Panc1 (cell line): ENCODE results near the gene TMEM38A. TPM values are rescaled to one million over a fixed set of nuclear protein-coding genes. Genes with fewer than 3 reads are reported as not detected.

Experiments used
- ATAC-seq: fragments of 200-7000 bp; cut with Tn5 transposase; 2 replicates; pipeline ENCODE4 v1.9.1; 2020; ENCODE audit warnings: mild to moderate bottlenecking, moderate library complexity
- BruUV-seq: library from RNA; stranded (reverse); fragments of 400-500 nt; replicated peaks from 2 replicates; lab custom pipeline; 2021; lab: Mats Ljungman, UMichigan
- CTCF ChIA-PET: fragments of 300-600 bp; sonication (Branson Sonifier 250); formaldehyde crosslinking; loops from one replicate; lab custom pipeline; 2022; ENCODE audit warnings: antibody characterized with exemption; lab: Charles Lee
- POLR2A ChIA-PET: fragments of 300-600 bp; sonication (Branson Sonifier 250); formaldehyde crosslinking; loops from one replicate; lab custom pipeline; 2022; ENCODE audit warnings: antibody characterized with exemption; lab: Charles Lee
- DNase-seq: peaks from one replicate; pipeline ENCODE4 v3.0.0-alpha.2; 2010; ENCODE audit warnings: low read depth, low spot score
- H3K27ac ChIP-seq: 2 replicates; pipeline ENCODE4 v1.5.1; 2011; ENCODE audit warnings: mild to moderate bottlenecking, low read length, inconsistent platforms
- H3K27me3 ChIP-seq: fragments of 200-500 bp; sonication (Bioruptor generic); 2 replicates; pipeline ENCODE4 v1.6.0; 2014; ENCODE audit warnings: low read length, inconsistent platforms; ENCODE audit not compliant: control insufficient read depth, insufficient read depth
- H3K36me3 ChIP-seq: fragments of 200-500 bp; sonication (Bioruptor generic); 2 replicates; pipeline ENCODE4 v1.5.1; 2014; ENCODE audit warnings: inconsistent platforms, mild to moderate bottlenecking, low read length, moderate library complexity; ENCODE audit not compliant: control insufficient read depth, insufficient read depth
- H3K4me1 ChIP-seq: 2 replicates; pipeline ENCODE4 v1.5.1; 2011; ENCODE audit warnings: inconsistent platforms, mild to moderate bottlenecking, low read length, moderate library complexity; ENCODE audit not compliant: control insufficient read depth, insufficient read depth
- H3K4me3 ChIP-seq, 2 experiments: 2 replicates each; pipeline ENCODE4 v1.5.1; 2011 to 2012; ENCODE audit warnings: low read depth in 2 of 2, low read length in 2 of 2, mild to moderate bottlenecking in 2 of 2, inconsistent platforms in 1 of 2, moderate library complexity in 1 of 2
- H3K9me3 ChIP-seq: fragments of 200-500 bp; sonication (Bioruptor generic); 2 replicates; pipeline ENCODE4 v1.5.1; 2014; ENCODE audit warnings: low read depth, mild to moderate bottlenecking, inconsistent platforms, low read length, moderate library complexity; ENCODE audit not compliant: control insufficient read depth, insufficient read depth
- POLR2AphosphoS5 ChIP-seq: IDR thresholded peaks from 2 replicates; pipeline ENCODE4 v1.6.1; 2012; ENCODE audit warnings: mild to moderate bottlenecking, low read depth, low read length, moderate library complexity
- SIN3A ChIP-seq: IDR thresholded peaks from 2 replicates; pipeline ENCODE4 v1.6.1; 2012; ENCODE audit warnings: low read depth, mild to moderate bottlenecking, low read length, moderate library complexity, borderline replicate concordance; ENCODE audit not compliant: insufficient read depth
- TCF7L2 ChIP-seq: IDR thresholded peaks from 2 replicates; pipeline ENCODE4 v1.6.1; 2011; ENCODE audit warnings: mild to moderate bottlenecking, low read depth, low read length, inconsistent platforms
- in situ Hi-C: cut with HindIII; loops from 2 replicates; pipeline ENCODE4 v1.10.0; 2016; ENCODE audit warnings: low sequenced_read_pairs, low pct_unique_long_range_greater_than_20kb
- intact Hi-C: fragments of 100-400 bp; cut with micrococcal nuclease; formaldehyde crosslinking; loops from one replicate; pipeline ENCODE4 v1.10.0; 2022; ENCODE audit not compliant: unreplicated experiment
- total RNA-seq: library from RNA; stranded (reverse); gene quantifications from one replicate; pipeline ENCODE4 v1.2.1, GENCODE V29; 2021; ENCODE audit not compliant: unreplicated experiment
- TF ChIP-seq, protein P1 (sequence below): fragments of 450-650 bp; IDR thresholded peaks from 2 replicates; pipeline ENCODE4 v1.5.1; 2017; ENCODE audit warnings: mild to moderate bottlenecking
- TF ChIP-seq, protein P2 (sequence below), 2 experiments: IDR thresholded peaks; 2 replicates each; pipeline ENCODE4 v1.6.1; 2011 to 2012; ENCODE audit warnings: low read depth in 2 of 2, control low read depth in 1 of 2, low read length in 1 of 2, mild to moderate bottlenecking in 1 of 2, moderate library complexity in 1 of 2; ENCODE audit not compliant: insufficient read depth in 1 of 2

The TMEM38A gene
- total RNA-seq, 1 experiment from 2014 or later, result 8.4 TPM

GRCh38 chr19:16661480-16662034 lies 618 bp downstream of the TMEM38A start:
- CTCF ChIA-PET, result interaction anchor here (0.6 kb wide), 1 partner anchor 644 kb away, joined by 3 read pairs; no protein-coding TSS in a partner anchor
- in situ Hi-C loops, result no loop called here
- Histone ChIP-seq H3K27ac (peak overlapping the region; percentile 44; the same call in 1 of the 2 replicates), H3K9me3 (no peaks in the 10 kb centered on the region), H3K4me3 (peak overlapping the region; percentile 89 to 92), H3K36me3 (peaks cover 9% of the 10 kb centered on the region), H3K27me3 (no peaks in the 10 kb centered on the region), H3K4me1 (no peaks in the 10 kb centered on the region; the same call in 1 of the 2 replicates)
- intact Hi-C loops, result no loop called here
- BruUV-seq, result no TSS peak
- TF ChIP-seq, protein P1, sequence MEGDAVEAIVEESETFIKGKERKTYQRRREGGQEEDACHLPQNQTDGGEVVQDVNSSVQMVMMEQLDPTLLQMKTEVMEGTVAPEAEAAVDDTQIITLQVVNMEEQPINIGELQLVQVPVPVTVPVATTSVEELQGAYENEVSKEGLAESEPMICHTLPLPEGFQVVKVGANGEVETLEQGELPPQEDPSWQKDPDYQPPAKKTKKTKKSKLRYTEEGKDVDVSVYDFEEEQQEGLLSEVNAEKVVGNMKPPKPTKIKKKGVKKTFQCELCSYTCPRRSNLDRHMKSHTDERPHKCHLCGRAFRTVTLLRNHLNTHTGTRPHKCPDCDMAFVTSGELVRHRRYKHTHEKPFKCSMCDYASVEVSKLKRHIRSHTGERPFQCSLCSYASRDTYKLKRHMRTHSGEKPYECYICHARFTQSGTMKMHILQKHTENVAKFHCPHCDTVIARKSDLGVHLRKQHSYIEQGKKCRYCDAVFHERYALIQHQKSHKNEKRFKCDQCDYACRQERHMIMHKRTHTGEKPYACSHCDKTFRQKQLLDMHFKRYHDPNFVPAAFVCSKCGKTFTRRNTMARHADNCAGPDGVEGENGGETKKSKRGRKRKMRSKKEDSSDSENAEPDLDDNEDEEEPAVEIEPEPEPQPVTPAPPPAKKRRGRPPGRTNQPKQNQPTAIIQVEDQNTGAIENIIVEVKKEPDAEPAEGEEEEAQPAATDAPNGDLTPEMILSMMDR, result no peak
- TF ChIP-seq SIN3A (no peak), TCF7L2 (no peak), POLR2AphosphoS5 (no peak)
- TF ChIP-seq, protein P2, sequence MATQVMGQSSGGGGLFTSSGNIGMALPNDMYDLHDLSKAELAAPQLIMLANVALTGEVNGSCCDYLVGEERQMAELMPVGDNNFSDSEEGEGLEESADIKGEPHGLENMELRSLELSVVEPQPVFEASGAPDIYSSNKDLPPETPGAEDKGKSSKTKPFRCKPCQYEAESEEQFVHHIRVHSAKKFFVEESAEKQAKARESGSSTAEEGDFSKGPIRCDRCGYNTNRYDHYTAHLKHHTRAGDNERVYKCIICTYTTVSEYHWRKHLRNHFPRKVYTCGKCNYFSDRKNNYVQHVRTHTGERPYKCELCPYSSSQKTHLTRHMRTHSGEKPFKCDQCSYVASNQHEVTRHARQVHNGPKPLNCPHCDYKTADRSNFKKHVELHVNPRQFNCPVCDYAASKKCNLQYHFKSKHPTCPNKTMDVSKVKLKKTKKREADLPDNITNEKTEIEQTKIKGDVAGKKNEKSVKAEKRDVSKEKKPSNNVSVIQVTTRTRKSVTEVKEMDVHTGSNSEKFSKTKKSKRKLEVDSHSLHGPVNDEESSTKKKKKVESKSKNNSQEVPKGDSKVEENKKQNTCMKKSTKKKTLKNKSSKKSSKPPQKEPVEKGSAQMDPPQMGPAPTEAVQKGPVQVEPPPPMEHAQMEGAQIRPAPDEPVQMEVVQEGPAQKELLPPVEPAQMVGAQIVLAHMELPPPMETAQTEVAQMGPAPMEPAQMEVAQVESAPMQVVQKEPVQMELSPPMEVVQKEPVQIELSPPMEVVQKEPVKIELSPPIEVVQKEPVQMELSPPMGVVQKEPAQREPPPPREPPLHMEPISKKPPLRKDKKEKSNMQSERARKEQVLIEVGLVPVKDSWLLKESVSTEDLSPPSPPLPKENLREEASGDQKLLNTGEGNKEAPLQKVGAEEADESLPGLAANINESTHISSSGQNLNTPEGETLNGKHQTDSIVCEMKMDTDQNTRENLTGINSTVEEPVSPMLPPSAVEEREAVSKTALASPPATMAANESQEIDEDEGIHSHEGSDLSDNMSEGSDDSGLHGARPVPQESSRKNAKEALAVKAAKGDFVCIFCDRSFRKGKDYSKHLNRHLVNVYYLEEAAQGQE (IDR thresholded peaks at IDR 0.05; ENCODE audit: insufficient read depth in 1 of 2, low read depth in 2 of 2, low read length in 1 of 2), result no peak
- no peak for DNase-seq
- POLR2A ChIA-PET, result no interaction called here
- no peak for ATAC-seq

DNA sequence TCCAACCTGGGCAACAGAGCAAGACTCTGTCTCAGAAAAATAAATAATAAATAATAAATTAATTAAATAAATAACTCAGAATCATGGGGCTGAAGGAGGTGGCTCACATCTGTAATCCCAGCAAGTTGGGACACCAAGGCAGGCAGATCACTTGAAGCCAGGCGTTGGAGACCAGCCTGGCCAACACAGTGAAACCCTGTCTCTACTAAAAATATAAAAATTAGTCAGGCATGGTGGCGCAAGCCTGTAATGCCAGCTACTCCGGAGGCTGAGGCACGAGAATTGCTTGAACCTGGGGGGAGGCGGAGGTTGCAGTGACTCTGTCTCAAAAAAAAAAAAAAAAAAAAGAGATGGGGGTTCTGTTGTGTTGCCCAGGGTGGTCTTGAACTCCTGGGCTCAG lies 7.2 kb downstream of the TMEM38A start:
- BruUV-seq, result no TSS peak

More for the DNA sequence above, 7.2 kb downstream of the TMEM38A start:
- no peaks in the 10 kb centered on the region for H3K4me1 ChIP-seq
- no peaks in the 10 kb centered on the region for H3K27me3 ChIP-seq
- no peak overlapping the region for H3K4me3 ChIP-seq
- CTCF ChIA-PET, result interaction anchor here (0.5 kb wide), 1 partner anchor 9 kb away, joined by 4 read pairs; no protein-coding TSS in a partner anchor
- H3K9me3 ChIP-seq, result no peaks in the 10 kb centered on the region
- H3K36me3 ChIP-seq, result no peaks in the 10 kb centered on the region
- intact Hi-C loops (no loop called here), in situ Hi-C loops (no loop called here)
- DNase-seq (no peak), ATAC-seq (no peak)
- TF ChIP-seq SIN3A, result no peak
- TF ChIP-seq, protein P2 (IDR thresholded peaks at IDR 0.05; ENCODE audit: insufficient read depth in 1 of 2, low read depth in 2 of 2, low read length in 1 of 2), result no peak
- TF ChIP-seq, protein P1, result no peak
- no peak for TF ChIP-seq TCF7L2
- no peak for TF ChIP-seq POLR2AphosphoS5
- POLR2A ChIA-PET, result no interaction called here
- H3K27ac ChIP-seq, result no peak overlapping the region
